Measurements from ENCODE around the gene TM6SF1.

DNA sequence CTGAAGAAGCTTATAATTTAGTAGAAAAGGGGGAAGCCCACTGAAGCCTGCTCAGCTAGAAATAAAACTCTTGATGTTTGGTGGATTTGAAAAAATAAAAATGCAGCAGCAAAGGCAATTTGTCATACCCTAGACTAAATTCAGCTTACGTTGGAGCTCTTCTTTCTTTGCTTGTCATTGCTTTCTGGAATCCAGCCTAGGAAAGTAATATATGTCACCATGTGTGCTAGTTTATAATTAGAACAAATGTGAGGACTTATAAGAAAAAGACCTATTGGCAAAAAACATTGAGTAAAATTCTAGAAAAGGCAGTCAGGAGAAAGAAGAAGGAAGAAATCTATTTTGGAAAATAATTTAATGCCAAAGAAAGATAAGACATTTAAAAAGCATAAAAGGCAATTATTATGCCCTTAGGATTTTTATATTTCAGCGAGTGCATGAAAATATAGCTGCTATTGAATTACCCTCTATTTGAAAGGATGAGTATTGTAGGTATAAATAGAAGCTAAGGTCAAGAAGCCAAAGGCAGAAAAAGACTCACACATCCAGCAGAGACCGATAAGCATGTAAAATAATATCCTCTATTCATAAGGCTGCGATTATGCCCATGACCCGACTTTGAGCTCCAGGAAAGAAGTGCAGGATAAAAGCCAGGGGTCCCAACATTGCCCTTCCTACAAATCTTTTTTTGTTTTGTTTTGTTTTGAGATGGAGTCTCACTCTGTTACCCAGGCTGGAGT lies 29.8 kb upstream of the TM6SF1 start:
- TF ChIP-seq, protein P1, sequence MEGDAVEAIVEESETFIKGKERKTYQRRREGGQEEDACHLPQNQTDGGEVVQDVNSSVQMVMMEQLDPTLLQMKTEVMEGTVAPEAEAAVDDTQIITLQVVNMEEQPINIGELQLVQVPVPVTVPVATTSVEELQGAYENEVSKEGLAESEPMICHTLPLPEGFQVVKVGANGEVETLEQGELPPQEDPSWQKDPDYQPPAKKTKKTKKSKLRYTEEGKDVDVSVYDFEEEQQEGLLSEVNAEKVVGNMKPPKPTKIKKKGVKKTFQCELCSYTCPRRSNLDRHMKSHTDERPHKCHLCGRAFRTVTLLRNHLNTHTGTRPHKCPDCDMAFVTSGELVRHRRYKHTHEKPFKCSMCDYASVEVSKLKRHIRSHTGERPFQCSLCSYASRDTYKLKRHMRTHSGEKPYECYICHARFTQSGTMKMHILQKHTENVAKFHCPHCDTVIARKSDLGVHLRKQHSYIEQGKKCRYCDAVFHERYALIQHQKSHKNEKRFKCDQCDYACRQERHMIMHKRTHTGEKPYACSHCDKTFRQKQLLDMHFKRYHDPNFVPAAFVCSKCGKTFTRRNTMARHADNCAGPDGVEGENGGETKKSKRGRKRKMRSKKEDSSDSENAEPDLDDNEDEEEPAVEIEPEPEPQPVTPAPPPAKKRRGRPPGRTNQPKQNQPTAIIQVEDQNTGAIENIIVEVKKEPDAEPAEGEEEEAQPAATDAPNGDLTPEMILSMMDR (IDR thresholded peaks at IDR 0.05 in 8 of 11, conservative IDR thresholded peaks at IDR 0.05 in 3 of 11), result no peak
- TF ChIP-seq POLR2A (IDR thresholded peaks at IDR 0.05), result no peak

All from spleen (tissue), 7 donors.